ENCODE data around the gene PAX5. TPM values are rescaled to one million over a fixed set of nuclear protein-coding genes. Genes with fewer than 3 reads are reported as not detected.
A peak's percentile ranks its signal among the peaks of the same experiment; 100 is the strongest.

PAX5 gene
- polyA plus RNA-seq, 1 donor from 2014 or later = not detected

GRCh38 chr9:37025823-37026112, 8.3 kb downstream of the PAX5 start:
- H3K9ac ChIP-seq (ENCODE audit: low read length) = no peak overlapping the region
- H3K36me3 ChIP-seq (ENCODE audit: insufficient read depth, low read length) = no peaks in the 10 kb centered on the region
- no peak overlapping the region for H3K27ac ChIP-seq (ENCODE audit: low read length)
- peaks cover 100% of the 10 kb centered on the region for H3K27me3 ChIP-seq (ENCODE audit: insufficient read depth, low read depth, low read length)
- no peak overlapping the region for H3K4me2 ChIP-seq (ENCODE audit: low read length)
- no peak overlapping the region for H2AFZ ChIP-seq (ENCODE audit: low read depth, low read length)
- no peaks in the 10 kb centered on the region for H3K79me2 ChIP-seq (replicated peaks; ENCODE audit: insufficient read depth, low read length)
- no peak for TF ChIP-seq RAD21 (conservative IDR thresholded peaks at IDR 0.05)
- TF ChIP-seq REST (IDR thresholded peaks at IDR 0.05; ENCODE audit: borderline replicate concordance) = no peak
- TF ChIP-seq EZH2 (IDR thresholded peaks at IDR 0.05; ENCODE audit: borderline replicate concordance, insufficient read depth, low read length, poor library complexity, severe bottlenecking) = no peak
- no peak for TF ChIP-seq SMC3 (conservative IDR thresholded peaks at IDR 0.05; ENCODE audit: poor library complexity)
- no peak for TF ChIP-seq MXI1 (conservative IDR thresholded peaks at IDR 0.05; ENCODE audit: poor library complexity, severe bottlenecking)
- TF ChIP-seq POLR2AphosphoS5 (IDR thresholded peaks at IDR 0.05) = no peak
- TF ChIP-seq TAF1 (IDR thresholded peaks at IDR 0.05; ENCODE audit: low read depth) = no peak
- TF ChIP-seq CTCF (IDR thresholded peaks at IDR 0.05; ENCODE audit: poor library complexity, severe bottlenecking) = no peak
- no peak for TF ChIP-seq EP300 (conservative IDR thresholded peaks at IDR 0.05; ENCODE audit: poor library complexity, severe bottlenecking)
- H3K4me3 ChIP-seq (ENCODE audit: low read length) = no peak overlapping the region
- H3F3A ChIP-seq (ENCODE audit: insufficient read depth, low read length, poor library complexity, severe bottlenecking) = no peaks in the 10 kb centered on the region
- no peaks in the 10 kb centered on the region for H4K20me1 ChIP-seq (ENCODE audit: insufficient read depth)
- no peaks in the 10 kb centered on the region for H3K9me2 ChIP-seq (ENCODE audit: insufficient read depth, low read length)
- no peaks in the 10 kb centered on the region for H3K9me3 ChIP-seq (ENCODE audit: low read length)

GRCh38 chr9:37025071-37025822, 8.8 kb downstream of the PAX5 start:
- no peaks in the 10 kb centered on the region for H3K36me3 ChIP-seq (ENCODE audit: insufficient read depth, low read length)
- no peak overlapping the region for H2AFZ ChIP-seq (ENCODE audit: low read depth, low read length)
- H3K79me2 ChIP-seq (replicated peaks; ENCODE audit: insufficient read depth, low read length) = no peaks in the 10 kb centered on the region
- no peak overlapping the region for H3K27ac ChIP-seq (ENCODE audit: low read length)
- peaks cover 100% of the 10 kb centered on the region for H3K27me3 ChIP-seq (ENCODE audit: insufficient read depth, low read depth, low read length)
- no peaks in the 10 kb centered on the region for H3F3A ChIP-seq (ENCODE audit: insufficient read depth, low read length, poor library complexity, severe bottlenecking)
- H3K4me3 ChIP-seq (ENCODE audit: low read length) = no peak overlapping the region
- no peaks in the 10 kb centered on the region for H4K20me1 ChIP-seq (ENCODE audit: insufficient read depth)
- no peaks in the 10 kb centered on the region for H3K9me2 ChIP-seq (ENCODE audit: insufficient read depth, low read length)
- H3K9ac ChIP-seq (ENCODE audit: low read length) = no peak overlapping the region
- no peaks in the 10 kb centered on the region for H3K9me3 ChIP-seq (ENCODE audit: low read length)
- TF ChIP-seq SMC3 (conservative IDR thresholded peaks at IDR 0.05; ENCODE audit: poor library complexity) (no peak), POLR2AphosphoS5 (IDR thresholded peaks at IDR 0.05) (peak; percentile 53), EZH2 (IDR thresholded peaks at IDR 0.05; ENCODE audit: borderline replicate concordance, insufficient read depth, low read length, poor library complexity, severe bottlenecking) (peak; percentile 87), EP300 (conservative IDR thresholded peaks at IDR 0.05; ENCODE audit: poor library complexity, severe bottlenecking) (no peak), MXI1 (conservative IDR thresholded peaks at IDR 0.05; ENCODE audit: poor library complexity, severe bottlenecking) (no peak), CTCF (IDR thresholded peaks at IDR 0.05; ENCODE audit: poor library complexity, severe bottlenecking) (no peak), RAD21 (conservative IDR thresholded peaks at IDR 0.05) (no peak), REST (IDR thresholded peaks at IDR 0.05; ENCODE audit: borderline replicate concordance) (no peak), TAF1 (IDR thresholded peaks at IDR 0.05; ENCODE audit: low read depth) (no peak)
- H3K4me2 ChIP-seq (ENCODE audit: low read length) = no peak overlapping the region
